Trophoblast cell (in vitro differentiated cells and primary cell): ENCODE data around the gene SNRPB.
A peak's percentile ranks its signal among the peaks of the same experiment; 100 is the strongest.

ENCODE experiments used
- DNase-seq, 2 donors: peaks; one replicate each; pipeline ENCODE4 v3.0.0-alpha.2; 2016
- H2AFZ ChIP-seq: 2 replicates; pipeline ENCODE4 v1.6.1; 2013; ENCODE audit warnings: low read length, moderate library complexity, mild to moderate bottlenecking; ENCODE audit not compliant: insufficient read depth, poor library complexity
- H2AK5ac ChIP-seq: 2 replicates; pipeline ENCODE4 v1.6.1; 2013; ENCODE audit warnings: mild to moderate bottlenecking, low read length
- H2BK120ac ChIP-seq: 2 replicates; pipeline ENCODE4 v1.6.1; 2013; ENCODE audit warnings: low read length, mild to moderate bottlenecking, moderate library complexity; ENCODE audit not compliant: insufficient read depth, poor library complexity
- H2BK12ac ChIP-seq: 2 replicates; pipeline ENCODE4 v1.6.1; 2013; ENCODE audit warnings: mild to moderate bottlenecking, low read length, moderate library complexity
- H2BK5ac ChIP-seq: 2 replicates; pipeline ENCODE4 v1.6.1; 2013; ENCODE audit warnings: low read length, low read depth, moderate library complexity, mild to moderate bottlenecking; ENCODE audit not compliant: poor library complexity
- H3K14ac ChIP-seq: 2 replicates; pipeline ENCODE4 v1.6.1; 2013; ENCODE audit warnings: mild to moderate bottlenecking, low read length
- H3K18ac ChIP-seq: 2 replicates; pipeline ENCODE4 v1.6.1; 2013; ENCODE audit warnings: mild to moderate bottlenecking, low read length
- H3K23ac ChIP-seq: 2 replicates; pipeline ENCODE4 v1.6.1; 2013; ENCODE audit warnings: low read length
- H3K27ac ChIP-seq: 2 replicates; pipeline ENCODE4 v1.5.1; 2013; ENCODE audit warnings: low read depth, mild to moderate bottlenecking, inconsistent platforms, low read length, moderate library complexity
- H3K27me3 ChIP-seq: 2 replicates; pipeline ENCODE4 v1.6.1; 2013; ENCODE audit warnings: inconsistent platforms, mild to moderate bottlenecking, low read length, moderate library complexity; ENCODE audit not compliant: insufficient read depth
- H3K36me3 ChIP-seq, 2 experiments: 1 replicate in 1 of 2; 2 replicates in 1 of 2; pipeline ENCODE4 v1.6.1; 2013; ENCODE audit warnings: low read length in 2 of 2, mild to moderate bottlenecking in 2 of 2, moderate library complexity in 1 of 2; ENCODE audit not compliant: insufficient read depth in 2 of 2, control insufficient read depth in 1 of 2
- H3K4ac ChIP-seq: 2 replicates; pipeline ENCODE4 v1.6.1; 2013; ENCODE audit warnings: low read depth, mild to moderate bottlenecking, low read length, moderate library complexity
- H3K4me1 ChIP-seq, 2 experiments: 1 replicate in 1 of 2; 2 replicates in 1 of 2; pipeline ENCODE4 v1.6.1; 2013; ENCODE audit warnings: low read length in 2 of 2, mild to moderate bottlenecking in 2 of 2, moderate library complexity in 1 of 2; ENCODE audit not compliant: insufficient read depth in 2 of 2, control insufficient read depth in 1 of 2
- H3K4me2 ChIP-seq: 2 replicates; pipeline ENCODE4 v1.6.1; 2013; ENCODE audit warnings: inconsistent platforms, mild to moderate bottlenecking, low read length, moderate library complexity
- H3K4me3 ChIP-seq: 2 replicates; pipeline ENCODE4 v1.5.1; 2013; ENCODE audit warnings: mild to moderate bottlenecking, low read depth, low read length, inconsistent platforms
- H3K79me1 ChIP-seq: one replicate; pipeline ENCODE4 v1.6.1; 2013; ENCODE audit warnings: low read length
- H3K79me2 ChIP-seq: 2 replicates; pipeline ENCODE4 v1.6.1; 2013; ENCODE audit warnings: low read length, mild to moderate bottlenecking; ENCODE audit not compliant: control insufficient read depth, insufficient read depth, poor library complexity
- H3K9ac ChIP-seq: 2 replicates; pipeline ENCODE4 v1.6.1; 2013; ENCODE audit warnings: mild to moderate bottlenecking, low read length
- H3K9me3 ChIP-seq: 2 replicates; pipeline ENCODE4 v1.6.1; 2013; ENCODE audit warnings: low read depth, mild to moderate bottlenecking, control low read depth, inconsistent platforms, low read length; ENCODE audit not compliant: insufficient read depth
- H4K12ac ChIP-seq: 2 replicates; pipeline ENCODE4 v1.6.1; 2013; ENCODE audit warnings: low read depth, mild to moderate bottlenecking, low read length, moderate library complexity
- H4K8ac ChIP-seq: 2 replicates; pipeline ENCODE4 v1.6.1; 2013; ENCODE audit warnings: low read depth, mild to moderate bottlenecking, low read length, moderate library complexity
- H4K91ac ChIP-seq: one replicate; pipeline ENCODE4 v1.6.1; 2013; ENCODE audit warnings: low read depth, mild to moderate bottlenecking, low read length, moderate library complexity
- WGBS: extraction: QIAGEN DNeasy Blood & Tissue Kit; methylation state at CpG from one replicate; pipeline ENCODE4 v1.1.7; 2013; ENCODE audit warnings: missing lambda C conversion rate; ENCODE audit not compliant: insufficient read length, insufficient coverage; ENCODE audit errors: extremely low coverage; 5-methylcytosine and 5-hydroxymethylcytosine counted together

The SNRPB gene

GRCh38 chr20:2451939-2452732 is 18.5 kb downstream of the SNRPB start:
- no peaks in the 10 kb centered on the region for H3K27me3 ChIP-seq
- no peak overlapping the region for H4K12ac ChIP-seq
- H4K8ac ChIP-seq: no peak overlapping the region

GRCh38 chr20:2451422-2451821 is 19.2 kb downstream of the SNRPB start:
- Histone ChIP-seq H2AFZ (no peak overlapping the region), H3K4me3 (no peak overlapping the region), H3K27me3 (no peaks in the 10 kb centered on the region), H4K91ac (no peak overlapping the region), H3K9me3 (no peaks in the 10 kb centered on the region), H3K4ac (no peak overlapping the region), H3K18ac (no peak overlapping the region), H3K79me1 (no peaks in the 10 kb centered on the region), H3K4me1 (no peaks in the 10 kb centered on the region), H2BK12ac (no peak overlapping the region), H2BK120ac (no peak overlapping the region), H3K4me2 (no peak overlapping the region), H3K23ac (no peak overlapping the region), H3K27ac (no peak overlapping the region), H3K79me2 (no peaks in the 10 kb centered on the region), H3K36me3 (no peaks in the 10 kb centered on the region), H4K12ac (no peak overlapping the region), H3K14ac (no peak overlapping the region), H2AK5ac (no peak overlapping the region), H3K9ac (no peak overlapping the region), H4K8ac (no peak overlapping the region), H2BK5ac (no peak overlapping the region)
- DNase-seq: no peak
- WGBS: no CpG with 5 or more reads among the region's 5 CpGs

More at GRCh38 chr20:2451939-2452732, 18.5 kb downstream of the SNRPB start:
- Histone ChIP-seq H3K36me3 (no peaks in the 10 kb centered on the region), H4K91ac (no peak overlapping the region), H2BK120ac (no peak overlapping the region), H2AFZ (no peak overlapping the region), H2AK5ac (no peak overlapping the region), H3K18ac (no peak overlapping the region), H3K23ac (no peak overlapping the region), H3K9ac (no peak overlapping the region), H2BK12ac (no peak overlapping the region), H3K4ac (no peak overlapping the region), H3K9me3 (no peaks in the 10 kb centered on the region), H3K4me3 (no peak overlapping the region), H3K79me2 (no peaks in the 10 kb centered on the region), H3K14ac (no peak overlapping the region), H3K4me1 (no peaks in the 10 kb centered on the region), H2BK5ac (no peak overlapping the region), H3K4me2 (no peak overlapping the region), H3K79me1 (no peaks in the 10 kb centered on the region), H3K27ac (no peak overlapping the region)
- WGBS: no CpG with 5 or more reads among the region's 8 CpGs
- peak; percentile 53 to 79 for DNase-seq

DNA sequence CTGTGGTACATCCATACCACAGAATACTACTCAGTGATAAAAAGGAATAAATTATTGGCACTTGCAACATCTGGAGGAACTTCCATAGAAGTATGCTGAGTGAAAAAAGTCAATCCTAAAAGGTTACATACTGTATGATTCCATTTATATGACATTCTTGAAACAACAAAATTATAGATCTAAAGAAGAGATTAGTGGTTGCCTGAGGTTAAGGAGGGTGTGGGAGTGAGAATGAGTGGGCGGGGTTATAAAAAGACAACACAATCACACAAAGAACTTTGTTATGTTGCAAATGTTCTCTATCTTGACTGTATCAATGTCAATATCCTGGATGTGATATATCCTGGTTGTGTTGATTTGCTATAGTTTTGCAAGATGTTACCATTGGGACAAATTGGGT is 21.2 kb downstream of the SNRPB start:
- Histone ChIP-seq H4K91ac (no peak overlapping the region), H3K79me2 (no peaks in the 10 kb centered on the region), H3K18ac (no peak overlapping the region), H3K79me1 (no peaks in the 10 kb centered on the region), H3K27me3 (no peaks in the 10 kb centered on the region), H2AFZ (no peak overlapping the region), H3K23ac (no peak overlapping the region), H3K9me3 (peaks cover 1% of the 10 kb centered on the region), H3K36me3 (no peaks in the 10 kb centered on the region), H3K14ac (no peak overlapping the region), H2AK5ac (no peak overlapping the region), H2BK5ac (no peak overlapping the region), H3K27ac (no peak overlapping the region), H4K8ac (no peak overlapping the region), H3K4me1 (no peaks in the 10 kb centered on the region), H3K4me2 (no peak overlapping the region), H3K4ac (no peak overlapping the region), H2BK120ac (no peak overlapping the region), H3K4me3 (no peak overlapping the region), H2BK12ac (no peak overlapping the region), H3K9ac (no peak overlapping the region), H4K12ac (no peak overlapping the region)
- WGBS: no CpG with 5 or more reads among the region's 1 CpG
- no peak for DNase-seq

- Histone ChIP-seq H3K27me3 (no peaks in the 10 kb centered on the region), H3K4ac (no peak overlapping the region), H3K79me2 (no peaks in the 10 kb centered on the region), H2AFZ (no peak overlapping the region), H4K12ac (no peak overlapping the region), H3K9ac (no peak overlapping the region), H3K18ac (no peak overlapping the region), H3K27ac (no peak overlapping the region), H3K9me3 (peaks cover 1% of the 10 kb centered on the region), H2BK120ac (no peak overlapping the region), H3K79me1 (no peaks in the 10 kb centered on the region), H3K4me3 (no peak overlapping the region), H4K91ac (no peak overlapping the region), H3K4me1 (no peaks in the 10 kb centered on the region), H3K23ac (peak overlapping the region; percentile 85), H3K14ac (no peak overlapping the region), H3K36me3 (no peaks in the 10 kb centered on the region), H2BK12ac (no peak overlapping the region), H2BK5ac (no peak overlapping the region), H4K8ac (no peak overlapping the region), H3K4me2 (no peak overlapping the region), H2AK5ac (no peak overlapping the region)
- WGBS: no CpG with 5 or more reads among the region's 4 CpGs
- no peak for DNase-seq
Measured at GRCh38 chr20:2446845-2447244, 23.7 kb downstream of the SNRPB start.
